Ascending aorta (tissue), 2 donors: ENCODE data around the gene CDH23. TPM values are rescaled to one million over a fixed set of nuclear protein-coding genes. Genes with fewer than 3 reads are reported as not detected.

Experiments used
- DNase-seq, 2 donors: peaks; one replicate each; pipeline ENCODE4 v3.0.0-alpha.2; 2019; ENCODE audit warnings: low spot score in 2 of 2
- H3K27ac ChIP-seq, 2 donors: fragments of 200-600 bp; sonication (generic); one replicate each; pipeline ENCODE4 v1.5.1; 2016 to 2017; ENCODE audit warnings: mild to moderate bottlenecking in 1 of 2
- H3K27me3 ChIP-seq: fragments of 200-600 bp; sonication (generic); one replicate; pipeline ENCODE4 v1.5.1; 2017
- H3K36me3 ChIP-seq, 2 donors: fragments of 200-600 bp; sonication (generic); one replicate each; pipeline ENCODE4 v1.5.1; 2016
- H3K4me1 ChIP-seq, 2 donors: fragments of 200-600 bp; sonication (generic); one replicate each; pipeline ENCODE4 v1.5.1; 2016 to 2017; ENCODE audit warnings: mild to moderate bottlenecking in 1 of 2
- H3K4me3 ChIP-seq, 2 donors: fragments of 200-600 bp; sonication (generic); one replicate each; pipeline ENCODE4 v1.5.1; 2016 to 2017; ENCODE audit warnings: mild to moderate bottlenecking in 1 of 2
- H3K9me3 ChIP-seq, 2 donors: fragments of 200-600 bp; sonication (generic); one replicate each; pipeline ENCODE4 v1.5.1; 2016
- intact Hi-C: fragments of 100-400 bp; cut with DNase I; formaldehyde crosslinking; loops from one replicate; pipeline ENCODE4 v1.15.1; 2023
- total RNA-seq: library from RNA; depleted of rRNA; stranded (reverse); fragments of >200 nt; gene quantifications from one replicate; pipeline ENCODE4 v1.1.0, GENCODE V29; 2016
- TF ChIP-seq, protein P1 (sequence below), 3 experiments: fragments of 200-600 bp in 2 of 3; fragments of 450-650 bp in 1 of 3; sonication (generic) in 2 of 3; IDR thresholded peaks; one replicate each; pipeline ENCODE4 v1.5.1; 2016 to 2019; ENCODE audit warnings: antibody characterized with exemption in 3 of 3, mild to moderate bottlenecking in 1 of 3, moderate library complexity in 1 of 3

CDH23 gene
- total RNA-seq, 1 donor from 2014 or later = 40.9 TPM

GRCh38 chr10:71496927-71497762, 100.4 kb downstream of the CDH23 start:
- TF ChIP-seq, protein P1, sequence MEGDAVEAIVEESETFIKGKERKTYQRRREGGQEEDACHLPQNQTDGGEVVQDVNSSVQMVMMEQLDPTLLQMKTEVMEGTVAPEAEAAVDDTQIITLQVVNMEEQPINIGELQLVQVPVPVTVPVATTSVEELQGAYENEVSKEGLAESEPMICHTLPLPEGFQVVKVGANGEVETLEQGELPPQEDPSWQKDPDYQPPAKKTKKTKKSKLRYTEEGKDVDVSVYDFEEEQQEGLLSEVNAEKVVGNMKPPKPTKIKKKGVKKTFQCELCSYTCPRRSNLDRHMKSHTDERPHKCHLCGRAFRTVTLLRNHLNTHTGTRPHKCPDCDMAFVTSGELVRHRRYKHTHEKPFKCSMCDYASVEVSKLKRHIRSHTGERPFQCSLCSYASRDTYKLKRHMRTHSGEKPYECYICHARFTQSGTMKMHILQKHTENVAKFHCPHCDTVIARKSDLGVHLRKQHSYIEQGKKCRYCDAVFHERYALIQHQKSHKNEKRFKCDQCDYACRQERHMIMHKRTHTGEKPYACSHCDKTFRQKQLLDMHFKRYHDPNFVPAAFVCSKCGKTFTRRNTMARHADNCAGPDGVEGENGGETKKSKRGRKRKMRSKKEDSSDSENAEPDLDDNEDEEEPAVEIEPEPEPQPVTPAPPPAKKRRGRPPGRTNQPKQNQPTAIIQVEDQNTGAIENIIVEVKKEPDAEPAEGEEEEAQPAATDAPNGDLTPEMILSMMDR (IDR thresholded peaks at IDR 0.05) = no peak
- Histone ChIP-seq H3K4me1 (no peaks in the 10 kb centered on the region), H3K27me3 (no peaks in the 10 kb centered on the region), H3K27ac (no peak overlapping the region), H3K9me3 (no peaks in the 10 kb centered on the region), H3K36me3 (no peaks in the 10 kb centered on the region), H3K4me3 (no peak overlapping the region)
- intact Hi-C loops = no loop called here
- no peak for DNase-seq

GRCh38 chr10:71497763-71498326, 101.1 kb downstream of the CDH23 start:
- Histone ChIP-seq H3K9me3 (no peaks in the 10 kb centered on the region), H3K27me3 (no peaks in the 10 kb centered on the region), H3K36me3 (no peaks in the 10 kb centered on the region), H3K27ac (no peak overlapping the region), H3K4me3 (no peak overlapping the region), H3K4me1 (no peaks in the 10 kb centered on the region)
- TF ChIP-seq, protein P1 (IDR thresholded peaks at IDR 0.05) = no peak
- DNase-seq = no peak
- intact Hi-C loops = no loop called here

- intact Hi-C loops = no loop called here
- TF ChIP-seq, protein P1 (IDR thresholded peaks at IDR 0.05) = no peak
- no peaks in the 10 kb centered on the region for H3K4me1 ChIP-seq
- no peak overlapping the region for H3K4me3 ChIP-seq
- no peaks in the 10 kb centered on the region for H3K9me3 ChIP-seq
- H3K27ac ChIP-seq = no peak overlapping the region
- H3K36me3 ChIP-seq = no peaks in the 10 kb centered on the region
- no peak for DNase-seq
- no peaks in the 10 kb centered on the region for H3K27me3 ChIP-seq
Measured at GRCh38 chr10:71501402-71501801, 104.7 kb downstream of the CDH23 start.

DNA sequence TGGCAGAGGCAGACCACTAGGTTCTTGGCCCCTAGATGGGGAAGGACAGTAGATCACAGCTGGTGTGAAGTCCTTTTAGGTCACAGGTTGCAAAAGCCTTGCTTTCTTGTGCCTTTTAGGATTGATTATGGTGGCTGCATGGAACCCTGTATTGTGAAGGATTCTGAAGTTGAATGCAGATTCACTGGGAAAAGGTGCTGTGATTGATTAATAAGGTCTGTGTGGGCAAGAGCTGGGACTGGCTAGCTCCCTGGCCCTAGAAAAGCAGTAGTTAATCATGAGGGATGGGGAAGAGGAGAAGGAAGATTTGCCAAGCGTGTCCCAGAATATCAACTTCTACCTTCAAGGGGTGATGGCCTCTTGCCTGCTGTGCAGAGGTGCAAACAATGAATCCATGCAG, 105.5 kb downstream of the CDH23 start:
- Histone ChIP-seq H3K27me3 (no peaks in the 10 kb centered on the region), H3K4me3 (no peak overlapping the region), H3K9me3 (no peaks in the 10 kb centered on the region), H3K27ac (no peak overlapping the region), H3K4me1 (no peaks in the 10 kb centered on the region), H3K36me3 (no peaks in the 10 kb centered on the region)
- intact Hi-C loops = no loop called here
- no peak for DNase-seq
- TF ChIP-seq, protein P1 (IDR thresholded peaks at IDR 0.05) = no peak

DNA sequence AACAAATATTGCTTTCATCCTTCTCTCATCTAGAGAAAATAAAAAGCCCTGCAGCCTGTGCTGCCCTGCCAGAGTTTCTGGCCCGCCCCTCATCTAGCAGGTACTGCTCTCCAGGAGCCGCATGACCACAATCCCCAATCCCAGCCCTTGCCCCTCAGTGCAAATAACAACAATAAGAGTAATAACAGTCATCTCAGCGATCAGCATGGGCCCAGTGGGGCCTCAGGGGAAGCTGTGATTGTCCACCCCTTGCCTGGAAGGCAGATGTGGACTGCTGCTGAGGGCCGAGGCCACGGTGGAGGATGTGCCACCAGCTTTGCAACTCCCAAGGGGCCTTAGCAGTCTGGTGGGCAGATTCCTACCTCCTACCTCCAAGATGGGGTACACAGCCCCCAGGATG, 106.1 kb downstream of the CDH23 start:
- TF ChIP-seq, protein P1 (IDR thresholded peaks at IDR 0.05) = no peak
- no peaks in the 10 kb centered on the region for H3K27me3 ChIP-seq
- H3K36me3 ChIP-seq = no peaks in the 10 kb centered on the region
- H3K27ac ChIP-seq = no peak overlapping the region
- no peak overlapping the region for H3K4me3 ChIP-seq
- H3K4me1 ChIP-seq = no peaks in the 10 kb centered on the region
- H3K9me3 ChIP-seq = no peaks in the 10 kb centered on the region
- DNase-seq = no peak
- intact Hi-C loops = no loop called here
